ENCODE measurements around the gene BIRC7.

BIRC7 gene

GRCh38 chr20:63234693-63235398 lies 859 bp upstream of the BIRC7 start:
- Histone ChIP-seq H3K4me3 (no peak overlapping the region), H3K27ac (peak overlapping the region in 2 of 11 experiments; percentile 21 to 44; a peak in 2 of 22 replicates), H3K9me3 (replicated peaks in 1 of 11) (no peaks in the 10 kb centered on the region), H4K20me1 (peaks cover 0 to 35% (median 0%) of the 10 kb centered on the region in 11 experiments; a peak in 4 of 22 replicates), H3K4me1 (peaks cover 55 to 98% (median 88%) of the 10 kb centered on the region in 10 experiments), H3K36me3 (no peaks in the 10 kb centered on the region), H3K9ac (peak overlapping the region in 1 of 11 experiments; percentile 18; a peak in 2 of 22 replicates), H3K4me2 (peak overlapping the region; percentile 33 to 95 (median 53); a peak in 21 of 22 replicates), H3K27me3 (peaks cover 16 to 27% (median 25%) of the 10 kb centered on the region in 11 experiments; a peak in 20 of 22 replicates)
- no peak for TF ChIP-seq Cebpa-rat (IDR thresholded peaks at IDR 0.05)

- peaks cover 56 to 97% (median 86%) of the 10 kb centered on the region in 10 experiments for H3K4me1 ChIP-seq
Observed at GRCh38 chr20:63236116-63236837, 572 bp downstream of the BIRC7 start.

GRCh38 chr20:63238031-63238430 lies 2.3 kb downstream of the BIRC7 start:
- Histone ChIP-seq H3K4me1 (peaks cover 54 to 98% (median 93%) of the 10 kb centered on the region in 10 experiments), H3K36me3 (no peaks in the 10 kb centered on the region), H3K4me3 (peak overlapping the region in 8 of 10 experiments; percentile 10 to 45 (median 32); a peak in 12 of 20 replicates), H4K20me1 (peaks cover 0 to 33% (median 2%) of the 10 kb centered on the region in 11 experiments; a peak in 6 of 22 replicates), H3K27ac (peak overlapping the region in 8 of 11 experiments; percentile 2 to 60 (median 46); a peak in 11 of 22 replicates), H3K27me3 (peaks cover 0 to 22% (median 3%) of the 10 kb centered on the region in 11 experiments; a peak in 12 of 22 replicates), H3K9me3 (replicated peaks in 1 of 11) (no peaks in the 10 kb centered on the region), H3K4me2 (peak overlapping the region; percentile 70 to 95 (median 88)), H3K9ac (peak overlapping the region in 9 of 11 experiments; percentile 13 to 65 (median 53); a peak in 15 of 22 replicates)
- TF ChIP-seq Cebpa-rat (IDR thresholded peaks at IDR 0.05), result no peak

More at GRCh38 chr20:63236116-63236837, 572 bp downstream of the BIRC7 start:
- no peak for TF ChIP-seq Cebpa-rat (IDR thresholded peaks at IDR 0.05)
- H3K4me2 ChIP-seq, result peak overlapping the region; percentile 33 to 95 (median 88); a peak in 21 of 22 replicates
- H3K9ac ChIP-seq, result peak overlapping the region in 5 of 11 experiments; percentile 24 to 60 (median 29); a peak in 4 of 22 replicates
- no peaks in the 10 kb centered on the region for H3K9me3 ChIP-seq (replicated peaks in 1 of 11)
- peak overlapping the region in 7 of 11 experiments; percentile 2 to 67 (median 53); a peak in 8 of 22 replicates for H3K27ac ChIP-seq
- H3K36me3 ChIP-seq, result no peaks in the 10 kb centered on the region
- H3K4me3 ChIP-seq, result peak overlapping the region in 2 of 10 experiments; percentile 41 to 42; a peak in 3 of 20 replicates
- peaks cover 0 to 33% (median 0%) of the 10 kb centered on the region in 11 experiments; a peak in 5 of 22 replicates for H4K20me1 ChIP-seq
- peaks cover 13 to 24% (median 20%) of the 10 kb centered on the region in 11 experiments; a peak in 20 of 22 replicates for H3K27me3 ChIP-seq

GRCh38 chr20:63238514-63239125 lies 2.9 kb downstream of the BIRC7 start:
- Histone ChIP-seq H3K27ac (peak overlapping the region in 8 of 11 experiments; percentile 2 to 60 (median 46); a peak in 10 of 22 replicates), H3K9me3 (replicated peaks in 1 of 11) (no peaks in the 10 kb centered on the region), H3K4me3 (peak overlapping the region in 7 of 10 experiments; percentile 10 to 45 (median 32); a peak in 11 of 20 replicates), H4K20me1 (peaks cover 0 to 37% (median 2%) of the 10 kb centered on the region in 11 experiments; a peak in 6 of 22 replicates), H3K36me3 (0 out of 22 replicates have a peak, but pooled peaks cover 0 to 4% (median 0%) of the 10 kb centered on the region in 11 experiments), H3K9ac (peak overlapping the region in 9 of 11 experiments; percentile 13 to 65 (median 53); a peak in 11 of 22 replicates), H3K4me1 (peaks cover 54 to 99% (median 96%) of the 10 kb centered on the region in 10 experiments), H3K4me2 (peak overlapping the region; percentile 70 to 95 (median 88)), H3K27me3 (peaks cover 0 to 21% (median 0%) of the 10 kb centered on the region in 11 experiments; a peak in 4 of 22 replicates)
- TF ChIP-seq Cebpa-rat (IDR thresholded peaks at IDR 0.05), result no peak

- H3K27me3 ChIP-seq, result peaks cover 0 to 21% (median 0%) of the 10 kb centered on the region in 11 experiments; a peak in 4 of 22 replicates
- TF ChIP-seq Cebpa-rat (IDR thresholded peaks at IDR 0.05), result no peak
- H3K4me2 ChIP-seq, result peak overlapping the region in 9 of 11 experiments; percentile 76 to 95 (median 88); a peak in 14 of 22 replicates
- H3K27ac ChIP-seq, result no peak overlapping the region
- no peak overlapping the region for H3K4me3 ChIP-seq
- H3K9me3 ChIP-seq (replicated peaks in 1 of 11), result no peaks in the 10 kb centered on the region
- H4K20me1 ChIP-seq, result peaks cover 0 to 40% (median 1%) of the 10 kb centered on the region in 11 experiments; a peak in 7 of 22 replicates
- H3K4me1 ChIP-seq, result peaks cover 50 to 99% (median 93%) of the 10 kb centered on the region in 10 experiments
- 0 out of 22 replicates have a peak, but pooled peaks cover 0 to 5% (median 0%) of the 10 kb centered on the region in 11 experiments for H3K36me3 ChIP-seq
- H3K9ac ChIP-seq, result 0 out of 22 replicates have a peak overlapping the region, but pooled peaks of 1 of the 11 experiments have one; percentile 23
Observed at GRCh38 chr20:63239431-63239830, 3.7 kb downstream of the BIRC7 start.

- no peak overlapping the region for H3K9ac ChIP-seq
- peaks cover 44 to 99% (median 92%) of the 10 kb centered on the region in 10 experiments for H3K4me1 ChIP-seq
- no peak for TF ChIP-seq Cebpa-rat (IDR thresholded peaks at IDR 0.05)
- no peak overlapping the region for H3K4me3 ChIP-seq
- no peak overlapping the region for H3K27ac ChIP-seq
- no peaks in the 10 kb centered on the region for H3K9me3 ChIP-seq (replicated peaks in 1 of 11)
- H4K20me1 ChIP-seq, result peaks cover 0 to 40% (median 0%) of the 10 kb centered on the region in 11 experiments; a peak in 7 of 22 replicates
- peak overlapping the region in 8 of 11 experiments; percentile 79 to 95 (median 88); a peak in 11 of 22 replicates for H3K4me2 ChIP-seq
- 0 out of 22 replicates have a peak, but pooled peaks cover 0 to 5% (median 0%) of the 10 kb centered on the region in 11 experiments for H3K36me3 ChIP-seq
- peaks cover 0 to 21% (median 0%) of the 10 kb centered on the region in 11 experiments; a peak in 4 of 22 replicates for H3K27me3 ChIP-seq
Observed at GRCh38 chr20:63240004-63240403, 4.3 kb downstream of the BIRC7 start.

GRCh38 chr20:63241272-63241671 lies 5.6 kb downstream of the BIRC7 start:
- H3K27ac ChIP-seq, result no peak overlapping the region
- H3K36me3 ChIP-seq, result peaks cover 0 to 5% (median 0%) of the 10 kb centered on the region in 11 experiments; a peak in 1 of 22 replicates
- H3K9ac ChIP-seq, result peak overlapping the region in 4 of 11 experiments; percentile 3 to 46 (median 24); a peak in 9 of 22 replicates
- peaks cover 37 to 99% (median 91%) of the 10 kb centered on the region in 10 experiments for H3K4me1 ChIP-seq
- H3K4me2 ChIP-seq, result peak overlapping the region in 10 of 11 experiments; percentile 33 to 76 (median 60); a peak in 20 of 22 replicates
- H3K9me3 ChIP-seq (replicated peaks in 1 of 11), result no peaks in the 10 kb centered on the region
- H3K4me3 ChIP-seq, result no peak overlapping the region
- peaks cover 0 to 41% (median 0%) of the 10 kb centered on the region in 11 experiments; a peak in 7 of 22 replicates for H4K20me1 ChIP-seq
- H3K27me3 ChIP-seq, result peaks cover 0 to 31% (median 0%) of the 10 kb centered on the region in 11 experiments; a peak in 6 of 22 replicates
- no peak for TF ChIP-seq Cebpa-rat (IDR thresholded peaks at IDR 0.05)

All from BLaER1 treated with 17β-estradiol and CSF1 and Interleukin-3, amounts not matched to agents 10 nM and 100 nM (cell line).